Tibial artery (tissue), 4 donors: ENCODE measurements around the gene FGFRL1.

Source experiments
- DNase-seq, 2 donors: peaks; one replicate each; pipeline ENCODE4 v3.0.0-alpha.2; 2019
- H3K27ac ChIP-seq, 2 donors: fragments of 200-600 bp; sonication (generic) in 1 of 2; 1 replicate in 1 of 2; 2 replicates in 1 of 2; pipeline ENCODE4 v1.5.1; 2018 to 2019; ENCODE audit warnings: mild to moderate bottlenecking in 1 of 2
- H3K27me3 ChIP-seq, 2 donors: fragments of 200-600 bp; sonication (generic) in 1 of 2; one replicate each; pipeline versions ENCODE4 v1.5.1 to v1.6.0; 2016 to 2019
- H3K36me3 ChIP-seq, 3 donors: fragments of 200-600 bp; sonication (generic) in 2 of 3; one replicate each; pipeline ENCODE4 v1.5.1; 2016 to 2019; ENCODE audit warnings: mild to moderate bottlenecking in 2 of 3
- H3K4me1 ChIP-seq, 4 donors: fragments of 200-600 bp; sonication (generic) in 2 of 4; 1 replicate in 3 of 4; 2 replicates in 1 of 4; pipeline ENCODE4 v1.5.1; 2016 to 2019
- H3K4me3 ChIP-seq, 2 donors: fragments of 200-600 bp; sonication (generic) in 1 of 2; 1 replicate in 1 of 2; 2 replicates in 1 of 2; pipeline ENCODE4 v1.5.1; 2018 to 2019; ENCODE audit warnings: mild to moderate bottlenecking in 2 of 2
- H3K9me3 ChIP-seq, 3 donors: fragments of 200-600 bp; sonication (generic) in 1 of 3; one replicate each; pipeline ENCODE4 v1.5.1; 2016 to 2019
- CTCF ChIP-seq, 2 experiments: fragments of 200-600 bp in 1 of 2; fragments of 450-650 bp in 1 of 2; IDR thresholded peaks; one replicate each; pipeline ENCODE4 v1.5.1; 2017 to 2019; ENCODE audit warnings: antibody characterized with exemption in 2 of 2, mild to moderate bottlenecking in 1 of 2, moderate library complexity in 1 of 2
- intact Hi-C: fragments of 100-400 bp; cut with DNase I; formaldehyde crosslinking; loops from one replicate; pipeline ENCODE4 v1.15.0; 2023; ENCODE audit warnings: low total_unique reads

FGFRL1 gene

GRCh38 chr4:990746-991367 is 20.6 kb upstream of the FGFRL1 start:
- DNase-seq, result no peak
- Histone ChIP-seq H3K4me1 (peaks cover 0 to 22% (median 17%) of the 10 kb centered on the region in 4 donors), H3K9me3 (no peaks in the 10 kb centered on the region), H3K27ac (no peak overlapping the region), H3K36me3 (peaks cover 0 to 40% (median 18%) of the 10 kb centered on the region in 3 donors), H3K4me3 (no peak overlapping the region), H3K27me3 (peaks cover 0 to 6% of the 10 kb centered on the region in 2 donors)
- no peak for TF ChIP-seq CTCF (IDR thresholded peaks at IDR 0.05)
- intact Hi-C loops, result no loop called here

DNA sequence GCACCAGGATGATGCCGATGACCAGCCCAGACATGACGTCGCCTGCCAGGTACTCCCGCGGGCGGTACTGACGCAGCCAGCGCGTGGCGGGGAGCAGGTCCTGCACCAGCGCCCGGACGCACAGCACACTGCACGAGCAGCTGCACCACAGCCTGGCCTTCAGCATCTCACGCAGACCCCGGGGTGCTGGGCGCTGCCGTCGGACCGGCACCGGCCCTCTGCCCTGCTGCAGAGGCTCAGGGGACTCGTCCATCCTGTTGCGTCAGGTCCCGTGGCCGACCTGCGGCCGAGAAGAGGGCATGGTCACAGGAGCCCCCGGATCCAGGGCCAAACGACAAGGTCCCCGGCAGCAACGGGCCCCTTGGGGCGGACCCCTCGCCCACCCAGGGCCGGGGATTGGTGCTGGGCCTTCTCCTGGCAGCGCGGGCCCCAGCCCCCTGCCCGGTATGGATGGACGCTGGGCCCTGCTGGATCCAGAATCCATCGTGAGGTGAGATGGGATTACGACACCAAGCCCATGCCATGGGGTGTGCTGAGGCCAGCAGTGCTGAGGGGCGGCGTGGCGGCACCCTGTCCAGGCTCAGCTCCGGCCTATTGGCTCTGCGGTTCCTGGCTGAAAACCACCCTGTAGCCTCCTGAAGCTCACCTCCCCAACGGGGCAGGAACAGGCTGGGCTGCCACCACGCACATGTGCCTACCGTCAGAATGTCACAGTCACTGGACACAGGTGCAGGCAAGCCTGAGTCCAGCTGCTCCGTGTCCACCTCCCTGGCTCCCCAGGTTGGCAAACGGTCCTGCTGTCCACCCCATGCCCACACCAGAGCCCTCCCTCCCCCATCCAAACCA is 19.8 kb upstream of the FGFRL1 start:
- peaks cover 0 to 40% (median 18%) of the 10 kb centered on the region in 3 donors for H3K36me3 ChIP-seq
- intact Hi-C loops, result no loop called here
- no peak for TF ChIP-seq CTCF (IDR thresholded peaks at IDR 0.05)

DNA sequence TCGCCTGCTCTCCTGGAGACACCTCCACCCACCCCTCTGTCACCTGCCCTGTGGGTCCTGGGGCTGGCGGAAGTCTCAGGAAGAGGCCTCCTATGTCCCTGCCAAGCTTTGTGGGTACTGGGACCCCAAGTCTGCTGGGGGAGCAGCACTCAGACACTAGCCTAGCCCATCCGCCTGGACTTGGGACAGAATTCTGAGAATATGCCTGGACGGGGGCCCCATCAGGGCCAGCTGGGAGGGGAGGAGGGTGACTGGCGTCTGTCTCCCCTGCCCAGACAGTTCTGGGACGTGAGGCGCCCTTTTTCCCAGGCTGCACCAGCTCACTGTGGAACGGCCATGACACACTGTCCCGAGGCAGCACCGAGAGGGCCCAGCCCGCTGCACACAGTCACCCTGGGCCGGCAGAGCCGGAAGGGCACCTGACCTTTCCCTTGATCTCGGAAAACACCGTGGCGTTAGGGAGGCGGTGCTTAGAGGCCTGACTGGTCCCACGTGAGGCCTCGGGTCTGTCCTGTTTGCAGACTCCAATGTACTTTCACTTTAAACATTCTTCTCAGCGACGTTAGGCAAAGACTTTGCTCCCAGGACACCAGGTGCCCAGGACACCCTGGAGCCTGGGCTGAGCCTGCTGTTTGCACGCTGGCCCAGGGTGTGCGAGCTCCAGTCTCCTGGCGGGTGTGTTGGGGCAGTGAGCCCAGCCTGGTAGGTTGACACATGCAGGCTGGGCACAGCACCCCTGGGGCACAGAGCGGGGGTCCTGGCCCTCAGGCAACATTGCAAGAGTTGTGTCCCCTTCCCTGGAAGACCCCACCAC is 18.9 kb upstream of the FGFRL1 start:
- Histone ChIP-seq H3K4me3 (no peak overlapping the region), H3K36me3 (peaks cover 0 to 40% (median 18%) of the 10 kb centered on the region in 3 donors), H3K27me3 (peaks cover 0 to 22% of the 10 kb centered on the region in 2 donors), H3K4me1 (peaks cover 0 to 18% (median 14%) of the 10 kb centered on the region in 4 donors), H3K27ac (no peak overlapping the region), H3K9me3 (no peaks in the 10 kb centered on the region)
- DNase-seq, result no peak
- no peak for TF ChIP-seq CTCF (IDR thresholded peaks at IDR 0.05)
- intact Hi-C loops, result no loop called here

More for the DNA sequence above, 19.8 kb upstream of the FGFRL1 start:
- no peak for DNase-seq
- H3K4me3 ChIP-seq, result no peak overlapping the region
- H3K9me3 ChIP-seq, result no peaks in the 10 kb centered on the region
- no peak overlapping the region for H3K27ac ChIP-seq
- peaks cover 0 to 17% (median 11%) of the 10 kb centered on the region in 4 donors for H3K4me1 ChIP-seq
- peaks cover 0 to 14% of the 10 kb centered on the region in 2 donors for H3K27me3 ChIP-seq

- Histone ChIP-seq H3K4me1 (peaks cover 0 to 17% (median 14%) of the 10 kb centered on the region in 4 donors), H3K9me3 (no peaks in the 10 kb centered on the region), H3K36me3 (peaks cover 0 to 40% (median 18%) of the 10 kb centered on the region in 3 donors), H3K4me3 (no peak within 1 kb of the TSS), H3K27me3 (peaks cover 0 to 31% of the 10 kb centered on the region in 2 donors), H3K27ac (no peak within 1 kb of the TSS)
- no peak for TF ChIP-seq CTCF (IDR thresholded peaks at IDR 0.05)
- no peak for DNase-seq
- intact Hi-C loops, result no loop called here
Measured at GRCh38 chr4:993111-994029, 18.1 kb upstream of the FGFRL1 start, which contains the start of gene SLC26A1. Gene SLC26A1 (minus strand): TSS chr4:993404. CDS start chr4:991703, 1,701 bp downstream.
